ENCODE data around the gene RRP1. TPM values are rescaled to one million over a fixed set of nuclear protein-coding genes. Genes with fewer than 3 reads are reported as not detected.
A peak's percentile ranks its signal among the peaks of the same experiment; 100 is the strongest.

The RRP1 gene
- total RNA-seq, 2 experiments from 2014 or later = 50.3 to 55.0 TPM

GRCh38 chr21:43816611-43817071, 27.3 kb downstream of the RRP1 start:
- TF ChIP-seq CTCF (conservative IDR thresholded peaks at IDR 0.05; ENCODE audit: low read length) (peak; percentile 53; the same call in 1 of the 2 replicates), EZH2phosphoT487 (IDR thresholded peaks at IDR 0.05; ENCODE audit: borderline replicate concordance, low read depth, low read length) (no peak)
- Histone ChIP-seq H3K36me3 (ENCODE audit: insufficient read depth, low read length) (no peaks in the 10 kb centered on the region), H3K9me2 (ENCODE audit: insufficient read depth, low read length) (no peaks in the 10 kb centered on the region), H3K4me3 (ENCODE audit: low read depth, low read length, poor library complexity, severe bottlenecking) (no peak overlapping the region), H4K20me1 (ENCODE audit: insufficient read depth, low read length) (no peaks in the 10 kb centered on the region), H3K27ac (ENCODE audit: low read depth, low read length, poor library complexity, severe bottlenecking) (no peak overlapping the region), H3K4me2 (ENCODE audit: low read length) (no peak overlapping the region), H3K4me1 (ENCODE audit: insufficient read depth, low read length, poor library complexity, severe bottlenecking) (peaks cover 34% of the 10 kb centered on the region), H3K79me2 (ENCODE audit: insufficient read depth, low read depth, low read length) (no peaks in the 10 kb centered on the region), H3K9me3 (ENCODE audit: low read length) (no peaks in the 10 kb centered on the region), H2AFZ (ENCODE audit: low read length) (no peak overlapping the region)
- POLR2A ChIA-PET = interaction anchor here (0.7 kb wide), 1 partner anchor 11 kb away, joined by 3 read pairs; no protein-coding TSS in a partner anchor
- CTCF ChIA-PET (ENCODE audit: unreplicated experiment) = interaction anchor here (0.7 kb wide), 1 partner anchor 14 kb away, joined by 4 read pairs; no protein-coding TSS in a partner anchor
- no peak for DNase-seq (ENCODE audit: low spot score)
- BruUV-seq (replicated peaks) = no TSS peak
- intact Hi-C loops (cut with micrococcal nuclease; ENCODE audit: unreplicated experiment) = no loop called here

GRCh38 chr21:43817157-43818086, 28.0 kb downstream of the RRP1 start:
- Histone ChIP-seq H3K36me3 (ENCODE audit: insufficient read depth, low read length) (no peaks in the 10 kb centered on the region), H3K9me2 (ENCODE audit: insufficient read depth, low read length) (no peaks in the 10 kb centered on the region), H3K9me3 (ENCODE audit: low read length) (no peaks in the 10 kb centered on the region), H3K27ac (ENCODE audit: low read depth, low read length, poor library complexity, severe bottlenecking) (no peak overlapping the region), H3K4me3 (ENCODE audit: low read depth, low read length, poor library complexity, severe bottlenecking) (no peak overlapping the region), H2AFZ (ENCODE audit: low read length) (no peak overlapping the region), H3K79me2 (ENCODE audit: insufficient read depth, low read depth, low read length) (no peaks in the 10 kb centered on the region), H3K4me1 (ENCODE audit: insufficient read depth, low read length, poor library complexity, severe bottlenecking) (peaks cover 32% of the 10 kb centered on the region), H3K4me2 (ENCODE audit: low read length) (peak overlapping the region; percentile 62), H4K20me1 (ENCODE audit: insufficient read depth, low read length) (no peaks in the 10 kb centered on the region)
- POLR2A ChIA-PET = interaction anchor here (0.5 to 1.8 kb wide), 7 partner anchors 9 to 202 kb away, joined by 3 to 6 read pairs (median 4); no protein-coding TSS in a partner anchor
- TF ChIP-seq EZH2phosphoT487 (IDR thresholded peaks at IDR 0.05; ENCODE audit: borderline replicate concordance, low read depth, low read length) (no peak), CTCF (conservative IDR thresholded peaks at IDR 0.05; ENCODE audit: low read length) (no peak)
- CTCF ChIA-PET (ENCODE audit: unreplicated experiment) = interaction anchor here (0.7 to 1.0 kb wide), 2 partner anchors 13 to 118 kb away, joined by 3 to 4 read pairs; no protein-coding TSS in a partner anchor
- no peak for DNase-seq (ENCODE audit: low spot score)
- intact Hi-C loops (cut with micrococcal nuclease; ENCODE audit: unreplicated experiment) = no loop called here
- BruUV-seq (replicated peaks) = no TSS peak

All from OCI-LY7 (cell line).